PC-3 (cell line): Measurements from ENCODE around the gene EFCAB12.

ENCODE experiments used
- CTCF ChIP-seq: fragments of 300-600 bp; sonication (generic); conservative IDR thresholded peaks from 2 replicates; pipeline ENCODE4 v1.5.1; 2017; ENCODE audit warnings: antibody characterized with exemption, low read depth, mild to moderate bottlenecking, low read length
- EZH2 ChIP-seq: fragments of 300-600 bp; sonication (generic); IDR thresholded peaks from one replicate; pipeline ENCODE4 v1.6.1; 2017; ENCODE audit warnings: antibody characterized with exemption, mild to moderate bottlenecking, low read length; ENCODE audit not compliant: unreplicated experiment
- EZH2phosphoT487 ChIP-seq: fragments of 300-600 bp; sonication (generic); IDR thresholded peaks from 2 replicates; pipeline ENCODE4 v1.6.1; 2018; ENCODE audit warnings: mild to moderate bottlenecking, antibody characterized with exemption, low read length, borderline replicate concordance

- no peak for TF ChIP-seq CTCF
- TF ChIP-seq EZH2 = no peak
- TF ChIP-seq EZH2phosphoT487 = no peak
Measured at GRCh38 chr3:129404130-129404529, 24.3 kb downstream of the EFCAB12 start.
